HG03354 (cell line): Measurements from ENCODE around the gene ABCA8.
"Not testable (repeated sequence)": the region's sequence is repeated elsewhere in the genome, so short reads cannot be mapped to it uniquely, and the experiment has no call there.

ENCODE experiments used
- ATAC-seq: cut with Tn5 transposase; IDR thresholded peaks from one replicate; pipeline ENCODE4 v1.9.1; 2021; ENCODE audit warnings: mild to moderate bottlenecking; ENCODE audit not compliant: unreplicated experiment, poor library complexity, severe bottlenecking

The ABCA8 gene

DNA sequence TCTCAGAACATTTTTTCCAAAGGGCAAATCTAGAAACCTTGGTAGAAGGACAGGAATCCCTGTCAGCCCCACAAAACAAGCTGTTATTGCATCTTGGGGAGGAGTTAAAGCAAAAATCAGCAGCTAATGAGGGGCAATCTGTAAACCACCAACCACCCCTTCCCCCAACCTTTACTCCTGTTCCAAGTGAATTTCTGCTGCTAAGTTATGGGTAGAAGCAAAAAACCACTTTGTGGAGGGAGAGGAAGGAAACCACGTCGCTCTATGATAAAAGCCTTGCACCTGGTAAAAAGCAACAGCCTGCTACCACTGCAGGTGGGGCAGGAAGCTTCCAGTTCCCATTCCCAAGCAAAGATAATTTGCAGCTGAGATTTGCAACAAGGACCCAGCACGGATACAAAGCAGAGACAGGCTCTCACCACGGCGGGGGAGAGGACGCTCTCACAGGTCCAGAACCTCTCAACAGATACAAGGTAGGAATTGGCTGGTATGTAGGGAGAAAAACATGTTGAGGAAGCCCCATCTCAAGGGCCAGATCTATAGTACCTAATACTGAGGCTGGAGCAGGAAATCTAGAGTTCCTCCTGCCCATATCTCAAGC, 10.7 kb downstream of the ABCA8 start:
- ATAC-seq = no peak

DNA sequence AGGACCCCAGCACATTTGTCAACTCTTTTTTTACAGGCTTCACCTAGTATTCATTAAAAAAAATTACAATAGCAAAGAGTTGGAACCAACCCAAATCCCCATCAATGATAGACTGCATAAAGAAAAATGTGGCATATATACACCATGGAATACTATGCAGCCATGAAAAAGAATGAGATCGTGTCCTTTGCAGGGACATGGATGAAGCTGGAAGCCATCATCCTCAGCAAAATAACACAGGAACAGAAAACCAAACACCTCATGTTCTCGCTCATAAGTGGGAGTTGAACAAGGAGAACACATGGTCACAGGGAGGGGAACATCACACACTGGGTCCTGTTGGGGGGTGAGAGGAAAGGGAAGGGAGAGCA, 11.4 kb downstream of the ABCA8 start:
- ATAC-seq = not testable (repeated sequence)

DNA sequence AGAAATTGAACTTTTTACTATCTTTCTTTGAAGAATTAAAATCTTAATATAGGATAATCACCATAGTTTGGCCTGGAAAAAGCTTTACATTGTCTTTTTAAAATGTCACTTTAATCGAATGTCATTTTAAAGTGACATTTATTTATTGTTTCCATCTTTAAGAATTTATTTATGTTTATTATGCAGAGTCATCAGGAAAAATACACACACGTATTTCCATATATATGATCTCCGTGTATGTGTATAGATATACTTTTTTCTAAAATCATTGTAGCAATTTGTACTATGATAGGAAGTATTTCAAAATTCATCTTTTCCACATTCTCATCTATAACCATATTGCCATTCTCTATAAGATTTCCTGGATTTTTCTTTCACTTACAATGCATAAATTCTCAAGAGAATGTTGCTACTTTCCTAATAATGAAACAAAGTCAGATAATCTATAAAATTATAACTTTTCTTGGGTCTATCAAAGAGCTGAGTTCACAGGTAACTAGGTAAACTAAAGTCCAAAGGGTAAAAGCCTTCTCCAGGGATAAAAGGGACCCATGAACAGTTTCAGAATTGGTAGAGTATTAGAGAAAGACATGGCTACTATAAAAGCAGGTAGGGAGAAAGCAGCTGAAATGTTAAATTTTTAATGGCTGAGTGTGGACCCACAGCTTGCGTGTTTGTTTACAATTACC, 11.9 kb downstream of the ABCA8 start:
- ATAC-seq = no peak

DNA sequence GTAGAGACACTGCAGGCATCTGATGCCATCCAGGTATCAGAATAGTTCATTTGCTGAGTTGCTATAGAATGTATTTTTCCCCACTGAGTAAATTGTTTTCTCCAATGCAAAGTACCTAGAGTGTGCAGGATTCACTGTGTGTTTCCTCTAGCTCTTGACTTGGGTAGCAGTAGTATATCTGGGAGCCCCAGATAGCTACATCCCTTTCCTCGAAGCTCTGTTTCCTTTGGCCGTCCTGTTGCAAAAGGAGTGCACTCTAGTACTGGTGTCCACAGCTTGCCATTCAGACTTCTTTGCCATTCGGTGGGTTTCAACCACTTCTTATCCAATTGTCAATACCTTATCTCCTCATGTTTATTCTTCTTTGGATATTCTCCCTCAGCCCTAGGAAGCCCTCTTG, 12.8 kb downstream of the ABCA8 start:
- ATAC-seq = no peak

DNA sequence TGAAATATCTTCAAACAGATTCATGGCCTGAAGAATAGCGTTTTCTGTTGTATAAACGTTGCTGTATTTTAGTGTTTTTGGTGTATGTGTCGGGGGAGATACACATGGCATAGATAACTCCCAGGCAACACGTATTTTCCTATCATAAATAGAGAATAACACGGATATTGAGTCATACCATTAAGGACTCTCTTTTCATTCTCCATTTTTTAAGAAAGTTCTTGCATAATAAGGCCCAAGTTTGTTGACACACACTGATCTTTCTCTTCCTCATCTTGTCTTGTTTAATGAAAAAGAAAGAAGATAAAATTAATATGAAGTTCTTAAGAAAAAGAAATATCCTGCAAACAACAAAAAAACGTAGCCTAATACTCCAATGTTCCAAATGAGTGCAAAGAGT, 13.4 kb downstream of the ABCA8 start:
- no peak for ATAC-seq

DNA sequence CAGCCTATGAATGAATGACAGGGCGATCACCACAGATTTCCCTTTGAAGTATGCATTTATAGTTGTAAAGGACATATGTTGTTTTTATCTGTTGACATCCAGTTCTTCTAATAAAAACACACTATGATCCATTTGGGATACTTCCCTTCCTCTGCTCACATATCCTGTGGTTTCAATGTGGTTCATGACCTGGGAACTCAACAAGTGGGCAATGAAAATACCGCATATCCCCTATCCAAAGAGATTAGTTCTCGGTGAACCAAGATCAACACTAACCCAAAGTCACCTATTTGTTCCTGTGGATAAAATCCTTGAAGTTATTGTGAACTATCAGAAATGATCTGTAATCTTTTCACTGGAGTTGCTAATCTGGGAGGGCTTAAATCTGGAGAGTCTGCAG, 16.0 kb downstream of the ABCA8 start:
- no peak for ATAC-seq

DNA sequence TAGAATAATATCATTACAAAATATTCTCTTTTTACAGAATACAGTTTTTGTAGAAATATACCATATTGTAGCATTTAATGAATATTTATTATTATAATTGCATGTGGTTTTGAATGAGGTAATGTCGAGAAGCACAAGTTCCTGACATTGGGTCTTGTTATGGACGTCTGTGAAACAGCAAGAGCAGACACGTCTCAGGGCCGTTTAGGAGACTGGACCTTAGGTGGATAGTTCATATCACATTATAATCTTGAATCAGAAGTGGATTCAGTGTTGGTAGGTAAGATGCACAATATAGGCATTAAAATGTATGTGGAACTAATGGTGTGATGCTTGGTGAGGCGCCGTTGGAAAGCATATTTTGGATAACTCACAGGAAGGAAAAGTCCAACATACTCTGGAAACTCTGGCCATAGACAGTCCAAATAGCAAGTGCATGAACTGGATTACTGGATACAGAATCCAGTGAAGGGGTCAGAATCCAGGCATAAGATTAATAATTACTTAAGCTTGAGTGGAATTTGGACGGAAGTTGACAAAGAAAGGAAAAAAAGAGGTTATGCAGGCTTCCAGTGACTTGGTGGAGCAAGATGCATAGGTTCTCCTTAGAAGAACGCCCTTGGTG, 17.2 kb downstream of the ABCA8 start:
- ATAC-seq = no peak

DNA sequence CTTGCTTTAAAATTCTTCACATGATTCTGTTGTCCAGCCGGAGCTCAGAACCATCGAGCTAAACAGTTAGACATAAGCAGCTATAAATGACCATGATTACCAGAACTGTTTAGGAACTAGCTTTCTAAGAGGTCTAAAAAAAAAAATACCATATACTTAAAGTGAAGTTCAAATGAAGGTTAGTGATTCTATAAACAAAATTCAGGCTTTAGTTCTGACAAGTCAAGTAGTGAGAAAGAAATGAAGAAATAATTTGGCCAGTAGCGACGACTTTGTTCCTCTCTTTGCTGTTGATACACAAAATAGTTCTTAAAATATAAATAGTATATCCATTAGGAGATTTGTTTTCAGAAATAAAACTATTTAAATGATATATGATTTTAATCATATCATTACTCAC, 27.7 kb downstream of the ABCA8 start:
- no peak for ATAC-seq

DNA sequence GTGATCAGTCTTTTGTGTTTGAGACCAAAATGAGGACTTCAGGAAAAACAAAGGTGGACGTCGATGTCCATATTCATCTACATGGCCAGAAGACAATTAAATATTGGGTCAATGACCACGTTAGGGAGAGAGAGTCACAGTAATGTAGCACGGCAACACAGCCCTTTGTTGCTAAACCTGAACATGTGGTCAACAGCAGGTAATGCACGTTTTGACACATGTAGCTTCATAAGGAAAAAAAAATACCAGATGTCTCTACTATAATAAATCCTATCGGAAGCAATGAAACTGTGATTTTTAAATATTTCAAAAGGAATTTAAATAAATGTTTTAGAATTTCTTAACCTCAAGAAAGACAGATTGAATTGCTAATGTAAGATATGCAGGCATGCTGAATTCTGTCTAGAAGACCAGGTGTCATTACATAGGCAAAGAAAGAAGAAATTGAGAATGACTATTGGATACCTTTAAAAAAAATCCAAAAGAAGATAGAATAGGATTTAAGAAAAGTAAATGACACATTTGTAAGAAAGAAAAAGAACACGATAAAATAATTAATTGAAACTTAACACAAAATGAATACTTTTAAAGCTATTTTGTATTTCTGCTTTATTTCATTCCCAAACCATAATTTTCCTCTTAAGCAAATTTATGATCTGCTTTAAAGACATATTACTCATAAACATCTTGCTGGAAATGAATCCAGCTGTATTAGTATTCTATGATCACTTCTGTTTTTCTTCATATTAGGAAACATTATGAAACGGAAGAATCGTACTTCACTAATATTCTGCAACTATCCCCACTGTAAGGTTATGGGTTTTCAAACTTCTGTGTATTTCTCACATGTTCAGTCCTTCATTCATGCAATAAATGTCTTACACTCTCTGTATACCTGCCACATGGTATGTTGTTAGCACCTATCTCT, 30.1 kb downstream of the ABCA8 start:
- ATAC-seq = no peak

DNA sequence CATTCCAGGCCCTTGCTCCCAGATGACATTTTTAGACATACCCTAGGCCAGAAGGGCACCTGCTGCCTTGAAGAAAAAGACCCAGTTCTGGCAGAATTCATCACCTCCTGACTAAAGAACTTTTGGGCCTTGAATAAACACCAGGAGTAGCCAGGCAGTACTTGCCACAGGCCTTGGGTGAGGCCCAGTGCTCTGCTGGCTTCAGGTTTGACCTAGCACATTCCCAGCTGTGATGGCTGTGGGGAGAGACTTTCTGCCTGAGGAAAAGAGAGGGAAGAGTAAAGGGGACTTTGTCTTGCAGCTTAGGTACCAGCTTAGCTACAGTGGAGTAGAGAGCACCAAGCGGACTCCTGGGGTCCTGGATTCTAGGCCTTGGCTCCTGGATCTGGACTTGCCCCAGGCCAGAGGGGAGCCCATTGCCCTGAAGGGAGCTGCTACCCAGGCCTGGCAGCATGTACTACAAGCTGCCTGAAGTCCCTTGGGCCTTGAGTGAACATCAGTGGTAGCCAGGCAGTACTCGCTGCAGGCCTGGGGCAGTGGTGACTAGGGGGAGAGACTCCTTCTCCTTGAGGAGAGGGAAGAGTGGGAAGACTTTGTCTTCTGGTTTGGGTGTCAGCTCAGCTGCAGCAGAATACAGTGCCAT, 44.3 kb downstream of the ABCA8 start:
- ATAC-seq = no peak

DNA sequence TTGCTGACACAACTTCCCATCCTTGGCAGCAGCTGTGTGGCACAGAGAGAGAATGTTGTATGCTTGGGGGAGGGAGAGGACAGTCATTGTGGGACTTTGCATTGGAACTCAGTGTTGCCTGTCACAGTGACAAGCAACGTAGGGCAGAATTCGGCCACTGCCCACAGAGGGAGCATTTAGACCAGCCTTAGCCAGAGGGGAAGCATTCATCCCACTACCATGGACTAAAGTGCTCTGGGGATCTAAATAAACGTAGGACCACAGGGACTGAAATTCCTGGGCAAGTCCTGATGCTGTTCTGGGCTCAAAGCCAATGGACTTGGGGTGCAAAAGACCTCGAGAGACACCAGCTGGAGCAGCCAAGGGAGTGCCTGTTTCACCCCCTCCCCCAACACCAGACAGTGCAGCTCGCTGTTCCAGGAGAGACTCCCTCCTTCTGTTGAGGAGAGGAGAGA, 44.9 kb downstream of the ABCA8 start:
- no peak for ATAC-seq

DNA sequence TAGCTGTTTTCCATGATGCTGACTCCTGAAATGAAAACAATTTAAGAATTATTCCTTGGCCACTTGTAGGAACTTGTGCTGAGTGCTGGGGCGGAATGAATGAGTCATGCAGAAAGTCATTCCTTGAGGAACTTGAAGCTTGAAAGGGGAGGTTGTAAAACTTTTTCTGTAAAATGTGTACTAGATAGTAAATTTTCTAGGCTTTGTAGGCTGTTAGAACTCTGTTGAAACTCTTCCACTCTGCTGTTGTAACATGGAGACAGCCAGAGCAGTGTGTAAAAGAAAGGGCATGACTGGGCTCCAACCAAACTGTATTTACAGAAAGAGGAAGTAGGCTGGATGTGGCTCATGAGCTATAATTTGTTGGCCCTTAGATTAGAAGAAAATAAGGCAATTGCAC, 46.1 kb downstream of the ABCA8 start:
- ATAC-seq = peak; percentile 55

DNA sequence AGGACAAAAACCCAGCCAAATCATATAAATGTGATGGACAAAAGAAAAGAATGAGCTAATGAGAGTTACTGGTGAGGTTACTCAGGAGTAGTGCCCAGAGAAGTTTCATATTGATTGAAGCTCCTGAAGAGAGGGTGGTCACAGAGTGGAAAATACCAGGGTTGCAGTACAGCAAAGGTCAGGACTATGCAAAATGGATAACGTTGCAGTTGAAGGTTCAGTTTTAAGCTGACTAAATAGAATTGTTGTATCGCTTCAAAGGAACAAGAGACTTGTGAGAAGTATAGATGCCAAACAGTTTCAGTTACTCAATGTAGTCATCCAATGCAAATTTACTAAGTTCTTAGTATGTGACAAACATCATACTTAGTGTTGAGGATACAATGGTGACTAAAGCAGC, 47.1 kb downstream of the ABCA8 start:
- peak; percentile 76 for ATAC-seq

DNA sequence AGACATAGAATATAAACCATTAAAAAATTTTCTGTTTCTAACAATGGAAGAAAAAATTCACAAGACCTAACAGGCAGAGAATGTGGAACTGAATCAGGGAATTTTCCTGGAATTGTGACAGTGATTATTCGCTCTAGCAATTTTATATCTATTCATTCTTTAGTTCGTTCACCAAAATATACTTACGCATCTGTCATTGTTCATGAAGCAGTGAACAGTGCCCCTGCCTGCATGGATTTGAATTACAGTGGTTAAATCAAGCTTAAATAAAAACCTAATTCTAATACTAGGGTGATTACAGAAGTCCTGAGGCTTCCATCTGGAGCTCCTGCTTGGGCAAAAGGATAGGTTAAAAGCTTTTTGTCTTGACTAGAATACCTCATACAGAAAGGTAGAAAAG, 48.6 kb downstream of the ABCA8 start:
- no peak for ATAC-seq

DNA sequence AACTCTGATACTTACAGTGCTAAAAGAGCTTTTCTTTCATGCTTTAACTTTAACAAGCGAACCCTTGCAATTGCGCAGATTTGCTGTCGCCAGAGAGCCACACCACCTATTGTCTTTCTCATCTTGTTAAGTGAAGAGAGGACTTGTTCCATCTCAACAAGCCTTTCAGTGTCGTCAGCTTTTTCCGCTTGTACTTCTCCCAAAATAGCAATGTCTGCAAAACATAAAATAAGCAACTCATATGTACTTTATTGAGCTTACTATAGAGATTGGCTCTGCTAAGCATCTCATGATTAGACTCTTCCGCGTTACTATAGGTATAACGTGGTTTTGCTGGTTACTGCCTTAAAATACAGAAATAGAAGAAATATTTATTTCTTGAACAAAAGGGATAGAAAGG, 51.9 kb downstream of the ABCA8 start:
- ATAC-seq = no peak

DNA sequence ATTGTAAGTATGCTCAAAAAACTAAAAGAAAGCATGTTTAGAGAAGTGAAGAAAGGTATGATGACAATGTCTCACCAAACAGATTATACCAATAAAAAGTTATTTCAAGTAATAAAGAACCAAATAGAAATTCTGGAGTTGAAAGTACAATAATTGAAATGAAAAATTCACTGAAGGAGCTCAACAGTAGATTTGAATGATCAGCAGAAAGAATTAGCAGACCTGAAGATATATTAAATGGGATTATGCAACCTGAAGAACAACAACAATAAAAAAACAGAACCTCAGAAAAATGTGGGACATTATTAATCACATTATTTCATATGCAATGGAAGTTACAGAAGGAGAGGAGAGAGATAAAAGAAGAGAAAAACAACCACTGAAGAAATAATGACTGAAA, 57.6 kb downstream of the ABCA8 start:
- no peak for ATAC-seq

DNA sequence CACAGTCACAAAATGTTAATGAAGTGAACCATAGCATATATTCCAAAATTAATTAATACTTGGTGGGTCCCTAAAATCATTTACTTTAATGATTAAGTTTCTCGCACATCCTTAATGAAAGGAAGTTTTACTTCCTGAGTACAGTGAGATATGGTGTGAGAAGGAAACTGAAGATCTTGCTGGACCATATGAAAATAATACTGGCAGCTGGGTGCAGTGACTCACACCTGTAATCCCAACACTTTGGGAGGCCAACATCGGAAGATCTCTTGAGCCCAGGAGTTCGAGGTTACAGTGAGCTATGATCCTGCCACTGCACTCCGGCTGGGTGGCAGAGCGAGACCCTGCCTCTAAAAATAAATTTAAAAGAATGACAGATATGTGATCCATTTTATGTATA, 62.5 kb downstream of the ABCA8 start:
- no peak for ATAC-seq

DNA sequence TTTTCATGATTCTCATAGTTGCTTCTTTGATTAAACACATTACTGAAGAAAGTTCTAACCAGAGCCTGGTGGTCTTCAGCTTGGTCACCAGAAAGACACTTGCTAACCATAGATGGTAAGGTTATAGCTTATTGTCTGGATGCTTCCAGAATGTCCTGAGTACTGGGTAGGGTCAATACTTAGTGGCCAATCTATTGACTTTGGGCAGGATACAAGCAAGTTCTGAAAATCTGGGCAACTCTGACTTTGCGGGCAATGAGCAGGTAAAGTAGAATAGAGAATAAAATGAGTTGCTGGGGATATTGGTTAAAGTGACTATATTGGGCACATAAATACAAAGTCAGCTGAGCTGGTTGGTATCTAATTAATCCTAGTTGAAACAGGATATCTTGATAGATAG, 63.0 kb downstream of the ABCA8 start:
- ATAC-seq = no peak

DNA sequence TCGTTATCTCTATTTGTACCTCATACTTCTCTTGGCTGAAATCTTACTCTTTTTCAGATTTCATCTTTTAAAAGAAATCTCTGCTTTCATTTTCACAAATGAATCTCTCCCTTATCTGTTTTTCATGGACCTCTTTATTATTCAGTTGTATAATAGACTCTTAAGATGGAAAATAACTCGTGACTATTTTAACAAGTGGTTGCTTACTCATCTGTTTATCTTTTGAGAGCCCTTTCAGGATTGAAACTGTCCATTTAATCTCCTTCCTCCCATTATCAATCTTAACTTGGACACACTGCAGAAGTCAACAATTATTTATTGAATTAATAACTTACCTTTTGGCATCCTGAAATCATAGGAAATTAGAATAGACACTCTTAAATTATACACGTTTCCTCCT, 68.8 kb downstream of the ABCA8 start:
- ATAC-seq = no peak

DNA sequence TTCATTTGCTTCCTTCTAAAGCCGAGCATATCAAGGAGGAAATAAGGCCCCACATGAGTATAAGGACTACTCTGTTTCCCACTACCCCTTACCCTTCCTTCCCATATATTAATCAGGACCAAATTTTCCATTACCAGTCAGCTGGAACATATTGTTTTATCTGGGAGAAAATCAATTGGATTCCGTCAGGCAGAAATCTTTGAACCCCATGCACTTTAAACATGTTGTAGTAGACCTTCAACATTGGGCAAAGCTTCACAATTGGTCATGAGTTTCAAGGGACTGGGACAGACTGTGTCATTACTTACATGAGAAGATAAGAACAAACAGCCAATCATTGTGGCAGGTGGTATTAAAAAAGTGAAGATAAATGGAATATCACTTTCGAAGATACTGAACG, 70.3 kb downstream of the ABCA8 start:
- ATAC-seq = no peak
